WI38 (cell line): Measurements from ENCODE around the gene FPR1.

Source experiments
- H3K4me3 ChIP-seq: 2 replicates; pipeline ENCODE4 v1.5.1; 2011; ENCODE audit warnings: low read depth, mild to moderate bottlenecking, control low read depth, low read length
- TF ChIP-seq, protein P1 (sequence below): IDR thresholded peaks from 2 replicates; pipeline ENCODE4 v1.5.1; 2012; ENCODE audit warnings: low read depth, mild to moderate bottlenecking, control low read depth, low read length

Gene FPR1

DNA sequence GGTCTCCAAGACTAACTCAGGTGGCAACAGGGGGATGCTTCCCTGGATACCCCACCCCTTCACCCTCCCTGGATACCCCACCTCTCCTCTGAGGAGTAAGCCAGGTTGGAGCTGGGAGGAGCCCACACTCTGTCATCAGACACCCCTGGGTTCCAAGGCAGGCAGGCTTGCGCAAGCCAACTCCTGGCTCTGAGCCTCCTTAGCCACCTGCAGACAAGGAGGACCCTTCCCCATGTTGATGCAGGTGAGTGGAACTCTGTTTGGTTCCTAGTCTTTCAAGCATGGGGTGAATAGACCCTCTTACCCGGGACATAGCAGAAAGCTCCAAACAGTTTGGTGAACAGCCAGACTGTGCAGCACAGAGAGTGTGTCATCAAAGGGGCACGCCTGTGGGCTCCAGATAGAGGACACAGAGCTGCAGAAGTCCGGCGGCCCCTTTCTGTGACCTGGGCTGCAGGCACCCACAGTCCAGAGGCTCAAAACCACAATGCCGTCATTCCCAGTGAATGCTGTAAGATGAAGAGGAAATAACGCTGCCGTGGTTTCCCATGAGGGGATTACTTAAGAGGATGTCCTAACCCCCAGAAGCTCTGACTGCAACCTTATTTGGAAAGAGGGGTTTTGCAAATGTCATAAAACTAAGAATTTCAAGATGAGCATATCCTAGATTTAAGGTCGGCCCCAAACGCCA is 15.8 kb downstream of the FPR1 start:
- H3K4me3 ChIP-seq = no peak overlapping the region
- TF ChIP-seq, protein P1, sequence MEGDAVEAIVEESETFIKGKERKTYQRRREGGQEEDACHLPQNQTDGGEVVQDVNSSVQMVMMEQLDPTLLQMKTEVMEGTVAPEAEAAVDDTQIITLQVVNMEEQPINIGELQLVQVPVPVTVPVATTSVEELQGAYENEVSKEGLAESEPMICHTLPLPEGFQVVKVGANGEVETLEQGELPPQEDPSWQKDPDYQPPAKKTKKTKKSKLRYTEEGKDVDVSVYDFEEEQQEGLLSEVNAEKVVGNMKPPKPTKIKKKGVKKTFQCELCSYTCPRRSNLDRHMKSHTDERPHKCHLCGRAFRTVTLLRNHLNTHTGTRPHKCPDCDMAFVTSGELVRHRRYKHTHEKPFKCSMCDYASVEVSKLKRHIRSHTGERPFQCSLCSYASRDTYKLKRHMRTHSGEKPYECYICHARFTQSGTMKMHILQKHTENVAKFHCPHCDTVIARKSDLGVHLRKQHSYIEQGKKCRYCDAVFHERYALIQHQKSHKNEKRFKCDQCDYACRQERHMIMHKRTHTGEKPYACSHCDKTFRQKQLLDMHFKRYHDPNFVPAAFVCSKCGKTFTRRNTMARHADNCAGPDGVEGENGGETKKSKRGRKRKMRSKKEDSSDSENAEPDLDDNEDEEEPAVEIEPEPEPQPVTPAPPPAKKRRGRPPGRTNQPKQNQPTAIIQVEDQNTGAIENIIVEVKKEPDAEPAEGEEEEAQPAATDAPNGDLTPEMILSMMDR = no peak

DNA sequence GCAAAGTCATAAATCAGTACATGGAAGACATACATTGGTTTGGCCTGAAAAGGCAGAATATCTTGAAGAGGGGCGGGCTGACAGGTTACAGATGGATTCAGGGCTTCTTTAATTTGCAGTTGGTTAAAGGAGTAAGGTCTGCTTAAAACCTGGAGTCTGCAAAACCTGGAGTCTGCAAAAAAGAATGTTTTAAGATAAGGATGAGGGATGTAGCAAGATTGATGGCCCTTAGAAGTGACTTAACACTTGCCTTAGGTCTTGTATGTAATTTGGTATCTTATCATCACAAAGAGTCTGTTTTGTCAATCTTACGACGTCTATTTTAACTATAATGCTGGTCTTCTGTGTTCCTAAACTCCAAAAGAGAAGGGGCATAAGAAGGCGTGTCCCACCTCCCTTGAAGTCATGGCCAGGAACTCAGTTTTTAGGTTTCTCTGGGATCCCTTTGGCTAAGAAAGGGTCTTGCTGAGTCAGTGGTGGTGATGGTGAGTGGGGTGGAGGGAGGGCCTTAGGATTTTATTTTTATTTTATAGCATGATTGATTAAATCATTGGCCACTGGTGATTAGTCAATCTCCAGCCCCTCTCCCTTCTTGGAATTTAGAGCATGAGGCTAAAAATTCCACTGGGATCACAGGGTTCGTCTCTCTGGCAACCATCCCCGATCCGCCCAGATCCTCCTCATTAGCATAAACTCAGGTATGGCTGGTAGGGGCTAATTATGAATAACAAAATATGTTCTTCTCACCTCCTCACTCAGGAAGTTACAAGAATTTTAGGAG is 17.7 kb downstream of the FPR1 start:
- TF ChIP-seq, protein P1 = no peak

DNA sequence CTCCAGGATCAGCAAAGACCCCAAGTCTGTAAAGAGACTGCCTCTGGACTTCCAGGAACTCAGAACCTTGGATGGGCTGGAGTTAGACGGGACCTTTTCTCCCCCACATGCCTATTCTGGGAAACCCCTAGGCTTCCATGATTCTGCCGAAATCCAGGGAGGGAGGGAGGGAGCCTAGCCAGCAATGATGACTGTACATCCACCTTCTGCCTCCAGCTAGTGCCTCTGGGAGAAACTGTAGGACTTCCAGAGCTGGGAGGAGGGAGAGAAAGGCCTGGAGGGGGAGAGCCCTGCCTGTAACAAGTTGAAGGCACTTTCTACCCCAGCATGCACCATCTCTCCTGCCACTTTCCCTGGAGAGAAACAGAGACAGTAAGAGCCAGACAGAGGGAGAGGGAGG is 21.9 kb downstream of the FPR1 start:
- TF ChIP-seq, protein P1 = no peak
- H3K4me3 ChIP-seq = no peak overlapping the region

More for the DNA sequence above, 17.7 kb downstream of the FPR1 start:
- H3K4me3 ChIP-seq = no peak overlapping the region

DNA sequence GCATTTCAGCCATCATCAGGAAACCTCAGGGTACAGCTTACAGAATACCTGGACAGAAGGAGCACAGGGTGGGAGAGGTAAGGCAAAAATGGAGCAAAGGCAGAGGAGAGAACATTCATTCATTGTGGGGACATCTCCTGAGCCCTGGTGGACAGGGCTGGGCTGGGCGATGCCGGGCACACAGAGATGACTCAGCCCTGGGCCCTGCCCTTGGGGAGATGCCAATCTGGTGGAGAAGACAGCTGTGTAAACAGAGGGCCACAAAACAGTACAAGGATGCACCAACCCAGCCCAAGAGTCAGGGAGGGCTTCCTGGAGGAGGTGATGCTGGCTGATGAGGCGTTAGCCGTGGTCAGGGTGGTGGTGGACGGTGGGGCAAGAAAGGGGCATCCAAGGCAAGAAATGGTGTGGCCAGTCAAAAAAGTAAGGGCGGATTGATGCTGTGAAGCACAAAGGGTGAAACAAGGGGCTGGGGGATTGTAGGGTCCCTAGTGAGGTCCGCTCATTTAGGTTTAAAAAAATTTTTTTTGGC is 24.3 kb downstream of the FPR1 start:
- no peak overlapping the region for H3K4me3 ChIP-seq
- TF ChIP-seq, protein P1 = no peak

DNA sequence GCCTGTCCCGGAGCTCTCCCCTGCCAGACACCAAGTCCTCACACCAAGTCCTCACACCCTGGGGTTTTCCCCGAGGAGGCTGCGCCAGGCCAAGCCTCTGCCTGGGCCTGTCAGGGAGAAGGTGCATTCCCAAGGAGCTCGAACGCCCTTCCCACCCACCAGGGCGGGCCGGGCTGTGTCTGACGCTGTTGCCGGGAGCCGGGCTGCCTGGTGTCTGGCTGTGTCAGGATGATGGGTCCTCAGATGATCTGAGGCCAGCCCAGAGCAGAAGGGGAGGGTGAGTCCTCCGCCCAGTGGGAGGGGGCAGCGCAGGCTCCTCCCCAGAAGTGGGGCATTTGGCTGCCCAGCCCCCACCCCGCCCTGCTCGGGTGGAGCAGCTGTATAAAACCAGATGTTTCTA is 25.6 kb downstream of the FPR1 start:
- H3K4me3 ChIP-seq = no peak overlapping the region
- TF ChIP-seq, protein P1 = no peak

DNA sequence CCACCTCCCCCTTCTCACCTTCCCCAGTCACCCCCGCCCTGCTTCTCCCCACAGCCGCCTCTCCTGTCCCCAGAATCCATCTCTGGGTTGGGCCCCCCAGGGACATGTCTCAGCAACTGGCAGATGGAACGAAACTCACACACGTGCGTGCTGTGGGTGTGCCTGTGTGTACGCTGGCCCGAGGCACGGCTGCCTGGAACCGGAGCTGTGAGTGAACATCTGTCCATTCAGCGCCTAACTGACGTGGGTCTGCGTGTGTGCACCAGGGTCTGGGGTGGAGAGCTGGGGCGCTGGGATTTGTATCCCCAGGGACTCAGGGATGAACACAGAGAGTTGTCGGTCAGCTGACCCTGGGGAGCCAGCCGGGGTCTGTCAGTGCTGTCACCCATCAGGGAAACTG is 27.1 kb downstream of the FPR1 start:
- no peak overlapping the region for H3K4me3 ChIP-seq
- TF ChIP-seq, protein P1 = no peak

DNA sequence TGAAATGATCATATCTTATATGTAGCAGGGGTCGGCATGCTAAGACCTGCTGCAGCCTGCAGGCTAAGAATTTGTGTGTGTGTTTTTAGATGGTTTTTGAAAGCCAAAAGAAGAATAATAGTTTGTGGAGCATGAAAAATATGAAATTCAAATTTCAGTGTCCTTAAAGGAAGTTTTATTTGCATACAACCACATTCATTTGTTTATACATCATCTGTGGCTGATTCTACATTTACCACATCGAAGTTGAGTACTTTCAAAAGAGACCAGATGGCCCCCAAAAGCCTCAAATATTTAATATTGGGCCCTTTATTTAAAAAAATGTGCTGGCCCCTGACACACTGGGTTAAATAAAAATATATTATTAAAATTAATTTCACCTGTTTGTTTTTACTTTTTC is 29.2 kb downstream of the FPR1 start:
- no peak overlapping the region for H3K4me3 ChIP-seq
- TF ChIP-seq, protein P1 = no peak
